Fibroblast of lung (primary cell): ENCODE results near the gene BNIP5. TPM values are rescaled to one million over a fixed set of nuclear protein-coding genes. Genes with fewer than 3 reads are reported as not detected.

Experiments
- DNase-seq, 2 donors: peaks; one replicate each; pipeline versions ENCODE4 v3.0.0 to v3.0.0-alpha.2; 2010; ENCODE audit warnings: low read depth in 2 of 2
- H2AFZ ChIP-seq: 2 replicates; pipeline ENCODE4 v1.5.1; 2012; ENCODE audit warnings: low read length, control low read depth, inconsistent platforms
- H3K27ac ChIP-seq: 2 replicates; pipeline ENCODE4 v1.5.1; 2011; ENCODE audit warnings: low read length, control low read depth; ENCODE audit not compliant: insufficient read depth
- H3K27me3 ChIP-seq: 2 replicates; pipeline ENCODE4 v1.5.1; 2011; ENCODE audit warnings: mild to moderate bottlenecking, low read length; ENCODE audit not compliant: control insufficient read depth, insufficient read depth
- H3K36me3 ChIP-seq: 2 replicates; pipeline ENCODE4 v1.5.1; 2011; ENCODE audit warnings: low read length; ENCODE audit not compliant: control insufficient read depth, insufficient read depth
- H3K4me1 ChIP-seq: 2 replicates; pipeline ENCODE4 v1.5.1; 2011; ENCODE audit warnings: low read length; ENCODE audit not compliant: control insufficient read depth, insufficient read depth; ENCODE audit errors: extremely low read depth
- H3K4me2 ChIP-seq: 2 replicates; pipeline ENCODE4 v1.5.1; 2011; ENCODE audit warnings: low read length, control low read depth; ENCODE audit not compliant: insufficient read depth; ENCODE audit errors: extremely low read depth
- H3K4me3 ChIP-seq, 4 experiments: fragments of 200-600 bp in 1 of 4; sonication (generic) in 1 of 4; replicated peaks in 1 of 4; 2 replicates each; pipeline ENCODE4 v1.5.1; 2011 to 2016; ENCODE audit warnings: low read length in 4 of 4, low read depth in 3 of 4, mild to moderate bottlenecking in 3 of 4, control low read depth in 2 of 4, inconsistent platforms in 1 of 4, mixed read lengths in 1 of 4; ENCODE audit not compliant: insufficient read depth in 1 of 4; ENCODE audit errors: control extremely low read depth in 1 of 4
- H3K79me2 ChIP-seq: 2 replicates; pipeline ENCODE4 v1.5.1; 2012; ENCODE audit warnings: mild to moderate bottlenecking, low read length, inconsistent platforms; ENCODE audit not compliant: control insufficient read depth, insufficient read depth
- H3K9ac ChIP-seq: 2 replicates; pipeline ENCODE4 v1.5.1; 2011; ENCODE audit warnings: mild to moderate bottlenecking, low read length, control low read depth; ENCODE audit not compliant: insufficient read depth
- H3K9me3 ChIP-seq: 2 replicates; pipeline ENCODE4 v1.5.1; 2012; ENCODE audit warnings: low read depth, low read length; ENCODE audit not compliant: control insufficient read depth, insufficient read depth
- H4K20me1 ChIP-seq: 2 replicates; pipeline ENCODE4 v1.5.1; 2011; ENCODE audit warnings: low read length; ENCODE audit not compliant: control insufficient read depth, insufficient read depth; ENCODE audit errors: extremely low read depth
- EZH2 ChIP-seq: IDR thresholded peaks from 2 replicates; pipeline ENCODE4 v1.5.1; 2012; ENCODE audit warnings: low read length, control low read depth, mild to moderate bottlenecking; ENCODE audit errors: missing control alignments
- polyA plus RNA-seq, 2 donors: library from polyadenylated mRNA; depleted of rRNA in 1 of 2; stranded (reverse) in 1 of 2; unstranded in 1 of 2; fragments of >200 nt; gene quantifications; 2 replicates each; pipeline ENCODE4 v1.2.1, GENCODE V29; 2011 to 2012; ENCODE audit warnings: missing spikeins in 1 of 2
- total RNA-seq: library from RNA; depleted of rRNA; stranded (reverse); fragments of >200 nt; gene quantifications from 2 replicates; pipeline ENCODE4 v1.2.1, GENCODE V29; 2014
- TF ChIP-seq, protein P1 (sequence below), 2 donors: IDR thresholded peaks in 1 of 2; conservative IDR thresholded peaks in 1 of 2; 1 replicate in 1 of 2; 2 replicates in 1 of 2; pipeline ENCODE4 v1.5.1; 2011 to 2012; ENCODE audit warnings: low read length in 2 of 2, control low read depth in 1 of 2, inconsistent platforms in 1 of 2, low read depth in 1 of 2, mild to moderate bottlenecking in 1 of 2

The BNIP5 gene
- total and polyA plus RNA-seq, 2 donors (not counting 1 experiment from before 2014, with no cell fraction given): not detected

DNA sequence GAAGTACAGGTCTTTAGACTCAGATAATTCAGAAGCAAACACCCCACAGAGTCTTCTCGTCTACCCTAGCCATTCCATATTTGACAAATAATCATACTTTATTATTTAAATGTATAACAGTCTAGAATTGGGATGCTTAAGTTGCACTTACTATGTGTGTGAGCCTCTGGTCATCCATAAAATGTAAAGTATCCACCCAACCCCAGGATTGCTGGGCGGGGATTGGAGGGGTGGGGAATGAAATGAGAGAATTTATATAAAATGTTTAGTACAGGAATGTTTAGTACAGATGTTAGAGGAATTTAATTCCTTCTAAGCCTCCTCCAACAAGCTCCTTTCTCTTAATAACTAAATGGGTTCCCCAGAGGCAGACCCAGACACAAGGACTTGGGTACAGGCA, 16.9 kb downstream of the BNIP5 start:
- H3K4me3 ChIP-seq: no peak overlapping the region
- no peaks in the 10 kb centered on the region for H3K9me3 ChIP-seq
- no peaks in the 10 kb centered on the region for H3K4me1 ChIP-seq
- no peak overlapping the region for H2AFZ ChIP-seq
- no peaks in the 10 kb centered on the region for H3K79me2 ChIP-seq
- no peaks in the 10 kb centered on the region for H4K20me1 ChIP-seq
- no peaks in the 10 kb centered on the region for H3K36me3 ChIP-seq
- H3K27me3 ChIP-seq: peaks cover 5% of the 10 kb centered on the region
- no peak overlapping the region for H3K27ac ChIP-seq
- TF ChIP-seq EZH2: no peak
- TF ChIP-seq, protein P1, sequence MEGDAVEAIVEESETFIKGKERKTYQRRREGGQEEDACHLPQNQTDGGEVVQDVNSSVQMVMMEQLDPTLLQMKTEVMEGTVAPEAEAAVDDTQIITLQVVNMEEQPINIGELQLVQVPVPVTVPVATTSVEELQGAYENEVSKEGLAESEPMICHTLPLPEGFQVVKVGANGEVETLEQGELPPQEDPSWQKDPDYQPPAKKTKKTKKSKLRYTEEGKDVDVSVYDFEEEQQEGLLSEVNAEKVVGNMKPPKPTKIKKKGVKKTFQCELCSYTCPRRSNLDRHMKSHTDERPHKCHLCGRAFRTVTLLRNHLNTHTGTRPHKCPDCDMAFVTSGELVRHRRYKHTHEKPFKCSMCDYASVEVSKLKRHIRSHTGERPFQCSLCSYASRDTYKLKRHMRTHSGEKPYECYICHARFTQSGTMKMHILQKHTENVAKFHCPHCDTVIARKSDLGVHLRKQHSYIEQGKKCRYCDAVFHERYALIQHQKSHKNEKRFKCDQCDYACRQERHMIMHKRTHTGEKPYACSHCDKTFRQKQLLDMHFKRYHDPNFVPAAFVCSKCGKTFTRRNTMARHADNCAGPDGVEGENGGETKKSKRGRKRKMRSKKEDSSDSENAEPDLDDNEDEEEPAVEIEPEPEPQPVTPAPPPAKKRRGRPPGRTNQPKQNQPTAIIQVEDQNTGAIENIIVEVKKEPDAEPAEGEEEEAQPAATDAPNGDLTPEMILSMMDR (conservative IDR thresholded peaks at IDR 0.05 in 1 of 2, IDR thresholded peaks at IDR 0.05 in 1 of 2; ENCODE audit: low read depth in 1 of 2, low read length in 2 of 2): no peak
- H3K9ac ChIP-seq: no peak overlapping the region
- H3K4me2 ChIP-seq: no peak overlapping the region
- DNase-seq: no peak

DNA sequence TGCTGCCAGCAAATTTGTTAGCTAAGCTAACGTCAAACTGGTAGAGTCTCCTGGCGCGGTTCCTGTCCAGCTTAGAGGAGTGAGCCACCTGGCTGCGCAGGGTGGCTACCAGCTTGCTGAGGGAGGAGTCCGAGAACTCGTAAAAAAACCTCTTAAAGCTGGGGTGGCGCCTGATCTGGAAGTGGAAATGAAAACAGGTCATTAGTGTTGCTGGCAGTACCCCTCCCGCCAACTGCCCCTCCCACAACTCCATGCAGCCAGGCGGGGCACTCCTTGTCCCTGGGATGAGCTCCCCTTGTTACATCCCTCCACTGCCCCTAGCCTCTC, 17.3 kb downstream of the BNIP5 start:
- H3K4me3 ChIP-seq: no peak overlapping the region

DNA sequence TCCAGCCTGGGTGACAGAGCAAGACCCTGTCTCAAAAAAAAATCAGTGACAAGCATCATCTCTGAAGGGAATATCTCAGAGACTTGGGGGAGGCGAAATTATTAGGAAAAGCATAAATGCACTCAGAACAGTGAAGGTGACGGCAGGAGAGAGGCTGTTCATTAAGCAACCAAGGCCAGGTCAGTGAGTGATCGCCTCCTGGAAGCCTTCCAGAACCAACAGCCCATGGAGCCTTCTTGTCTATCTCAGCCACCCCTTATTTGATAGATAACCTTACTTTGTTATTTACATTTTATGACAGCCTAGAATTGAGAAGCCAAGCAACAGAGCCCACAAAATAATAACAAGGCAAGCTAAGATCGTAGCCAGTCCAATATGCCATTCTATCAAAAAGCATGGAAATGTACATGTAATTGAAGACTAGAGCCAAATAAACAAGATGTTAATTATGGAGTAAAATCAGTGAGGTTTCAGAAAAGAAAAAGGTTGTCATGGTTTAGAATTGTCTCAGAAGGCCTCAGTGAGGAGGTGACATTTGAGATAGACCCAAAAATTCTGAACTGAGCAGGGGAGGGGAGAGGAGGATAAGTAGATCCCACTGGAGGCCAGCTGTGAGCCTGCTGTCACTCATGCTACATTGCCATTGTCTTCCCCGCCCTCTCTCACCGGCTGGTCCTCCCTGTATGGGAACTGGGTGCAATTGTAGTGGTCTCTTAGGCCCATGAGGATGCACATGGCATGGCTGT, 17.8 kb downstream of the BNIP5 start:
- Histone ChIP-seq H3K4me2 (no peak overlapping the region), H3K36me3 (no peaks in the 10 kb centered on the region), H4K20me1 (no peaks in the 10 kb centered on the region), H3K9me3 (no peaks in the 10 kb centered on the region), H3K27ac (no peak overlapping the region), H3K9ac (no peak overlapping the region), H3K4me1 (no peaks in the 10 kb centered on the region), H3K79me2 (no peaks in the 10 kb centered on the region), H2AFZ (no peak overlapping the region), H3K27me3 (peaks cover 10% of the 10 kb centered on the region), H3K4me3 (no peak overlapping the region)
- TF ChIP-seq, protein P1 (conservative IDR thresholded peaks at IDR 0.05 in 1 of 2, IDR thresholded peaks at IDR 0.05 in 1 of 2; ENCODE audit: low read depth in 1 of 2, low read length in 2 of 2): no peak
- TF ChIP-seq EZH2: no peak
- no peak for DNase-seq

More for the DNA sequence above, 17.3 kb downstream of the BNIP5 start:
- Histone ChIP-seq H3K4me2 (no peak overlapping the region), H3K27me3 (peaks cover 9% of the 10 kb centered on the region), H4K20me1 (no peaks in the 10 kb centered on the region), H2AFZ (no peak overlapping the region), H3K27ac (no peak overlapping the region), H3K9me3 (no peaks in the 10 kb centered on the region), H3K79me2 (no peaks in the 10 kb centered on the region), H3K36me3 (no peaks in the 10 kb centered on the region), H3K4me1 (no peaks in the 10 kb centered on the region), H3K9ac (no peak overlapping the region)
- TF ChIP-seq, protein P1 (conservative IDR thresholded peaks at IDR 0.05 in 1 of 2, IDR thresholded peaks at IDR 0.05 in 1 of 2; ENCODE audit: low read depth in 1 of 2, low read length in 2 of 2): no peak
- TF ChIP-seq EZH2: no peak
- DNase-seq: no peak
